Measurements from ENCODE around the gene UNC5A. TPM values are rescaled to one million over a fixed set of nuclear protein-coding genes. Genes with fewer than 3 reads are reported as not detected.

The UNC5A gene
- total and polyA plus RNA-seq, 9 of the 15 experiments (the other 6 are each of a cell fraction or from before 2014, with no cell fraction given) = not detected

- TF ChIP-seq, protein P1, sequence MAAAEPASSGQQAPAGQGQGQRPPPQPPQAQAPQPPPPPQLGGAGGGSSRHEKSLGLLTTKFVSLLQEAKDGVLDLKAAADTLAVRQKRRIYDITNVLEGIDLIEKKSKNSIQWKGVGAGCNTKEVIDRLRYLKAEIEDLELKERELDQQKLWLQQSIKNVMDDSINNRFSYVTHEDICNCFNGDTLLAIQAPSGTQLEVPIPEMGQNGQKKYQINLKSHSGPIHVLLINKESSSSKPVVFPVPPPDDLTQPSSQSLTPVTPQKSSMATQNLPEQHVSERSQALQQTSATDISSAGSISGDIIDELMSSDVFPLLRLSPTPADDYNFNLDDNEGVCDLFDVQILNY (CRISPR knock-in tag; IDR thresholded peaks at IDR 0.05) = peak; percentile 100
- TF ChIP-seq FIP1L1 (IDR thresholded peaks at IDR 0.05; ENCODE audit: low read depth, low read length, poor library complexity, severe bottlenecking) (no peak), MXI1 (IDR thresholded peaks at IDR 0.05; ENCODE audit: low read depth, low read length) (peak; percentile 99), SREBF1 (IDR thresholded peaks at IDR 0.05; ENCODE audit: borderline replicate concordance, low read depth, low read length) (peak; percentile 95), ZNF140 (CRISPR knock-in tag; IDR thresholded peaks at IDR 0.05) (peak; percentile 76; the same call in 1 of the 2 replicates), HNRNPH1 (optimal IDR thresholded peaks at IDR 0.05; ENCODE audit: low read depth, low read length) (no peak), ZNF696 (CRISPR knock-in tag; conservative IDR thresholded peaks at IDR 0.05) (no peak), ZNF24 (IDR thresholded peaks at IDR 0.05) (peak; percentile 84; the same call in 1 of the 2 replicates), ILK (tag; IDR thresholded peaks at IDR 0.05; ENCODE audit: borderline replicate concordance, low read depth) (no peak), POLR3A (IDR thresholded peaks at IDR 0.05; ENCODE audit: borderline replicate concordance, extremely low read depth, insufficient read depth, insufficient read length) (no peak), MCM7 (IDR thresholded peaks at IDR 0.05) (no peak), GTF2E2 (tag; IDR thresholded peaks at IDR 0.05) (no peak), ZBTB34 (CRISPR knock-in tag; IDR thresholded peaks at IDR 0.05) (0 out of 2 replicates have a peak, but pooled peaks have one; percentile 33), HMGXB4 (CRISPR knock-in tag; IDR thresholded peaks at IDR 0.05) (peak; percentile 100)
- TF ChIP-seq, protein P2, sequence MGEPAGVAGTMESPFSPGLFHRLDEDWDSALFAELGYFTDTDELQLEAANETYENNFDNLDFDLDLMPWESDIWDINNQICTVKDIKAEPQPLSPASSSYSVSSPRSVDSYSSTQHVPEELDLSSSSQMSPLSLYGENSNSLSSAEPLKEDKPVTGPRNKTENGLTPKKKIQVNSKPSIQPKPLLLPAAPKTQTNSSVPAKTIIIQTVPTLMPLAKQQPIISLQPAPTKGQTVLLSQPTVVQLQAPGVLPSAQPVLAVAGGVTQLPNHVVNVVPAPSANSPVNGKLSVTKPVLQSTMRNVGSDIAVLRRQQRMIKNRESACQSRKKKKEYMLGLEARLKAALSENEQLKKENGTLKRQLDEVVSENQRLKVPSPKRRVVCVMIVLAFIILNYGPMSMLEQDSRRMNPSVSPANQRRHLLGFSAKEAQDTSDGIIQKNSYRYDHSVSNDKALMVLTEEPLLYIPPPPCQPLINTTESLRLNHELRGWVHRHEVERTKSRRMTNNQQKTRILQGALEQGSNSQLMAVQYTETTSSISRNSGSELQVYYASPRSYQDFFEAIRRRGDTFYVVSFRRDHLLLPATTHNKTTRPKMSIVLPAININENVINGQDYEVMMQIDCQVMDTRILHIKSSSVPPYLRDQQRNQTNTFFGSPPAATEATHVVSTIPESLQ (CRISPR knock-in tag; IDR thresholded peaks at IDR 0.05) = peak; percentile 100
- TF ChIP-seq, protein P3, sequence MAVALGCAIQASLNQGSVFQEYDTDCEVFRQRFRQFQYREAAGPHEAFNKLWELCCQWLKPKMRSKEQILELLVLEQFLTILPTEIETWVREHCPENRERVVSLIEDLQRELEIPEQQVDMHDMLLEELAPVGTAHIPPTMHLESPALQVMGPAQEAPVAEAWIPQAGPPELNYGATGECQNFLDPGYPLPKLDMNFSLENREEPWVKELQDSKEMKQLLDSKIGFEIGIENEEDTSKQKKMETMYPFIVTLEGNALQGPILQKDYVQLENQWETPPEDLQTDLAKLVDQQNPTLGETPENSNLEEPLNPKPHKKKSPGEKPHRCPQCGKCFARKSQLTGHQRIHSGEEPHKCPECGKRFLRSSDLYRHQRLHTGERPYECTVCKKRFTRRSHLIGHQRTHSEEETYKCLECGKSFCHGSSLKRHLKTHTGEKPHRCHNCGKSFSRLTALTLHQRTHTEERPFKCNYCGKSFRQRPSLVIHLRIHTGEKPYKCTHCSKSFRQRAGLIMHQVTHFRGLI (CRISPR knock-in tag; IDR thresholded peaks at IDR 0.05) = 0 out of 2 replicates have a peak, but pooled peaks have one; percentile 34
- TF ChIP-seq, protein P4, sequence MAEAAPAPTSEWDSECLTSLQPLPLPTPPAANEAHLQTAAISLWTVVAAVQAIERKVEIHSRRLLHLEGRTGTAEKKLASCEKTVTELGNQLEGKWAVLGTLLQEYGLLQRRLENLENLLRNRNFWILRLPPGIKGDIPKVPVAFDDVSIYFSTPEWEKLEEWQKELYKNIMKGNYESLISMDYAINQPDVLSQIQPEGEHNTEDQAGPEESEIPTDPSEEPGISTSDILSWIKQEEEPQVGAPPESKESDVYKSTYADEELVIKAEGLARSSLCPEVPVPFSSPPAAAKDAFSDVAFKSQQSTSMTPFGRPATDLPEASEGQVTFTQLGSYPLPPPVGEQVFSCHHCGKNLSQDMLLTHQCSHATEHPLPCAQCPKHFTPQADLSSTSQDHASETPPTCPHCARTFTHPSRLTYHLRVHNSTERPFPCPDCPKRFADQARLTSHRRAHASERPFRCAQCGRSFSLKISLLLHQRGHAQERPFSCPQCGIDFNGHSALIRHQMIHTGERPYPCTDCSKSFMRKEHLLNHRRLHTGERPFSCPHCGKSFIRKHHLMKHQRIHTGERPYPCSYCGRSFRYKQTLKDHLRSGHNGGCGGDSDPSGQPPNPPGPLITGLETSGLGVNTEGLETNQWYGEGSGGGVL (CRISPR knock-in tag; IDR thresholded peaks at IDR 0.05) = no peak
Observed at GRCh38 chr5:176837707-176838115, 27.4 kb downstream of the UNC5A start (continued).
